Stimulated activated naive CD8-positive, alpha-beta T cell treated with anti-CD3 and anti-CD28 coated beads, Interleukin-15, Interleukin-2, amounts not matched to agents 100 U/mL and 50 U/mL, for 24 hours (primary cell): Measurements from ENCODE around the gene CIBAR2.

ENCODE experiments used
- ATAC-seq: fragments of 150-1000 bp; cut with Tn5 transposase; one replicate; pipeline ENCODE4 v1.10.0; 2021
- DNase-seq: peaks from one replicate; pipeline ENCODE4 v3.0.0; 2021

Gene CIBAR2

DNA sequence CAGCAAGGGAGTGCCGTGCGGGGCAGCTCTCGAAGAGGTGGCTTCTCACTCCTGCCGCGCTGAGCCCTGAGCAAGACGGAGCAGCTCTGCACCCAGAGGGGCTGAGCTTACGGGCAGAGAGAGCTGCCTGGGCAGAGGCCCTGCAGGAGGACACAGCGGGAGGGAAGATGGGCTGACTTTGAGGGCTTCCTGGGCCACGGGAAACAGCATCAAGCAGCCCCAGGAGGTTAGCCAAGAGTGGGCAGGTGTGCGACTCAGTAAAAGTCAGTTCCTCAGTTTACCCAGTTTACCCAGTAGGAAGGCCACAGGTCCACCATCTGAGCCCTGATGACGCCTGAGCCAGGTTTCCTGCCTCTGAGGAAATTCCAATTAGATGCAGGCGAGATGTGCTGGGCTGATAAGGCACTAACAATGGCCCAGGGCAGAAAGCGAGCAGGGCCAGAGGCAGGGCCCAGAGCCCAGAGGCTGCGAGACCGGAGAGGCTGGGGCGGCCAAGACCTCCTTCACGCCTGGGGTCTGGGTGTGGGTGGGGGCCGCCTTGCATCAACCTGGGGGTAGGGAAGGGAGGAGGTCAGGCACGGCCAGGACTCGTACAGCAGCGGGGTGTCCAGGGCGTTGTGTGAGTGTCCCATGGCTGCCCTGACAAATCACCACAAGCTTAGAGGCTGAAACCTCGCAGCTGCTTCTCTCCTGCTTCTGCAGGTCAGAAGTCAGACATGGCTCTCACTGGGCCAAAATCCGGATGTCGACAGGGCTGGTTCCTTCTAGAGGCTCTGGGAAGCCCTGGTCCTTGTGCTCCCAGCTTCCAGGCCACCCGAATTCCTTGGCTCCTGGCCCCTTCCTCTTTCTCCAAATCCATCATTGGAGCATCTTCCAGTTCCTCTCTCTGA is 32.0 kb upstream of the CIBAR2 start:
- ATAC-seq (no peak), DNase-seq (no peak)

DNA sequence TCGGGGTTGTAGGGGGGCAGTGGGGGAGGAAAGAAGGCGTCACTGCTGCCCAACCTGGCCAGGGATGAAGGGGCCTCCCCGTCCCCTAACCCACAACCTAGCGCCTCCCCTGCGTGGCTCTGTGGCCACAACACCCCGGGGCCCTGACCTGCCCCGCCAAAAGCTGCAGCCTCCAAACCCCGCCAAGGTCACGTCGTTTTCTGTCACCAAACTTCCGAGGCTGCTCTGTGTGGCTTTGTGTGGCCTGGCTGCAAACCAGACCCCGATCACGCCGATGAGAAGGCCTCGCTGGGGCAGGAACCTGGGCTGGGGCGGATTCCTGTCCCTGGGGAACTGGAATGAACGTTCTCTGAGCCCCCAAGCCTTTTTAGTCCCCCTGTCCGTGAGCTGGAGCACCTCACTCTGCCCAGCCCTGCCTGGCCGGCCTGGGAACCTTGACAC is 30.5 kb upstream of the CIBAR2 start:
- ATAC-seq: no peak
- DNase-seq: no peak

DNA sequence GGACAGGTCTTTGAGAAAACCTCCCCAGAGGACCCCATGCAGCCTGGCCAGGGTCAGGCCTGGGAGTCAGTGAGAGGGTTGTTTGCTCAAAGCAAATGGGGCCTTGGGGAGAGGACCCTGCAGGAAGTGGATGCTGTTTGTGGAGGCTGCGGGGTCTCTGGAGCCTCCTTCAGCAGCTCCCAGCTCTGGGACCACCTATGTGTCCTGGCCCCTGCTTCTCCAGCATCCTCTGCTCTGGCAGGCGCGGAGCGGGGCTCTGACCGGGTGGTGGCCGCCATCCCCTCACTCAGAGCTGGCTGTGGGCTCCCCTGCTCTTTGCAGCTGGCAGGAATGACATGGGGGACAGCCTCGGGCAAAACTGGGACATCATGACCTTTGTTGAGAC is 29.8 kb upstream of the CIBAR2 start:
- ATAC-seq: no peak
- no peak for DNase-seq

GRCh38 chr16:85141491-85142128 is 29.3 kb upstream of the CIBAR2 start:
- ATAC-seq: no peak
- DNase-seq: no peak

- DNase-seq (no peak), ATAC-seq (no peak)
These were observed 28.3 kb upstream of the CIBAR2 start for GRCh38 chr16:85140455-85141012.

GRCh38 chr16:85139881-85140339 is 27.6 kb upstream of the CIBAR2 start:
- DNase-seq: no peak
- no peak for ATAC-seq

GRCh38 chr16:85138825-85139627 is 26.8 kb upstream of the CIBAR2 start:
- DNase-seq (no peak), ATAC-seq (no peak)

- no peak for ATAC-seq
These were observed 26.0 kb upstream of the CIBAR2 start for GRCh38 chr16:85138073-85138824.

GRCh38 chr16:85137323-85138072 is 25.2 kb upstream of the CIBAR2 start:
- ATAC-seq: no peak
- DNase-seq: no peak

More at GRCh38 chr16:85138073-85138824, 26.0 kb upstream of the CIBAR2 start:
- DNase-seq: no peak

DNA sequence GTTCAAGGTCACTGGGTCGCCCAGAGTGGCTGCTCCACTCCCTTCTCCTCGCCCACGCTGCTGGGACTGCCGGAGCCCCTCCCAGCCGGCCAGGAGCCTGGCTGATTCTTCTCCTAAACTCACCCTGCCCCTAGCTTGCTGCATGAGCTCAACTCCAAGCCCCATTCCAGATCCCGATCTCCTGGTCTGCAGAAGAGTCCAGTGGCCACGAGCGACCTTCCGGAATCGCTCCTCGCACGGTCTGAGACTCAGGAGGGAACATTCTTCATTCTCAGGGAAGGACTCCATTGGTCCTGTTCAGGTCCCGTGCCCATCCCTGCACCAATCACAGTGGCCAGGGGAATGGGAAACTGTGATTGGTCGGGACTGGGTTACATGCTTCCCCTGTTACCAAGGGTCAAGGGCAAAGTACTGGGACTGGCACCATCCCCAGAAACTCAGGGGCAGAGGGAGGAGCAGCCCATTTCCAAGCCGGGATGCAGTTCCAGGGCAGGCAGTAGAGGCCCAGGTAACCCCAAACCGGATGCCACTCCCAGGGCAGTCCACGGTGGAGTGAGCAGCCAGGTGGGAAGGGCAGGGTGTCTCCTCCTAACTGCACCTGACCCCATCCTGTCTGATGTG is 24.5 kb upstream of the CIBAR2 start:
- no peak for ATAC-seq

GRCh38 chr16:85136213-85136701 is 24.0 kb upstream of the CIBAR2 start:
- ATAC-seq (peak; percentile 28), DNase-seq (no peak)

More for the DNA sequence above, 24.5 kb upstream of the CIBAR2 start:
- no peak for DNase-seq

GRCh38 chr16:85134789-85135142 is 22.5 kb upstream of the CIBAR2 start:
- no peak for ATAC-seq

GRCh38 chr16:85134076-85134788 is 22.0 kb upstream of the CIBAR2 start:
- no peak for ATAC-seq
- DNase-seq: no peak

More at GRCh38 chr16:85134789-85135142, 22.5 kb upstream of the CIBAR2 start:
- no peak for DNase-seq

GRCh38 chr16:85133290-85133599 is 21.0 kb upstream of the CIBAR2 start:
- DNase-seq: no peak
- no peak for ATAC-seq

GRCh38 chr16:85132456-85133289 is 20.4 kb upstream of the CIBAR2 start:
- DNase-seq: no peak
- no peak for ATAC-seq

- ATAC-seq (no peak), DNase-seq (no peak)
These were observed 18.4 kb upstream of the CIBAR2 start for GRCh38 chr16:85130705-85131028.

GRCh38 chr16:85129876-85130704 is 17.8 kb upstream of the CIBAR2 start:
- DNase-seq (no peak), ATAC-seq (no peak)
